Right cardiac atrium (tissue), 5 donors: Measurements from ENCODE around the gene FAT1. TPM values are rescaled to one million over a fixed set of nuclear protein-coding genes. Genes with fewer than 3 reads are reported as not detected.

Experiments used
- ATAC-seq, 2 donors: fragments of 200-7000 bp; cut with Tn5 transposase; one replicate each; pipeline versions ENCODE4 v1.8.0 to v1.9.1; 2020; ENCODE audit warnings: moderate library complexity in 2 of 2, mild to moderate bottlenecking in 1 of 2
- DNase-seq, 3 donors: peaks; one replicate each; pipeline ENCODE4 v3.0.0-alpha.2; 2020
- H3K27ac ChIP-seq: one replicate; pipeline ENCODE4 v1.5.1; 2013; ENCODE audit warnings: mild to moderate bottlenecking, low read length, control low read depth, moderate library complexity
- H3K27me3 ChIP-seq: one replicate; pipeline ENCODE4 v1.6.1; 2013; ENCODE audit not compliant: control insufficient read depth, insufficient read depth
- H3K4me1 ChIP-seq: one replicate; pipeline ENCODE4 v1.6.1; 2013; ENCODE audit warnings: low read length; ENCODE audit not compliant: control insufficient read depth, insufficient read depth
- H3K4me3 ChIP-seq: one replicate; pipeline ENCODE4 v1.5.1; 2013; ENCODE audit warnings: low read length, control low read depth
- H3K9me3 ChIP-seq: one replicate; pipeline ENCODE4 v1.6.1; 2013; ENCODE audit warnings: low read length; ENCODE audit not compliant: control insufficient read depth
- WGBS: extraction: QIAGEN DNeasy Blood & Tissue Kit; methylation state at CpG from one replicate; pipeline ENCODE4 v1.1.7; 2013; 5-methylcytosine and 5-hydroxymethylcytosine counted together
- intact Hi-C, 4 donors: fragments of 100-400 bp; cut with DNase I; formaldehyde crosslinking; loops; one replicate each; pipeline versions ENCODE4 v1.11.0 to v1.14.0; 2022 to 2023
- polyA plus RNA-seq: library from polyadenylated mRNA; stranded (reverse); fragments of 200-250 nt; gene quantifications from one replicate; pipeline ENCODE4 v1.2.3, GENCODE V29; 2013
- total RNA-seq, 4 donors: library from RNA; stranded (reverse); fragmentation: NEBNext Ultra II Directional; extraction: Animal tissue kit (Norgen Biotek cat#: 25700); gene quantifications; one replicate each; pipeline ENCODE4 v1.2.1, GENCODE V29; 2021
- donor health status: healthy with polysubstance abuse.
- donor health status: DM: no; HTN: yes; CAD: no.
- donor health status: DM: no; HTN: no; CAD: no.
- donor health status: DM: no; HTN: yes; CAD: no; lungs with severe emphysema.
- donor health status: DM: yes; HTN: yes; CAD: no.

FAT1 gene
- total and polyA plus RNA-seq, 5 donors, result 29.7 to 95.2 (median 77.1) TPM

GRCh38 chr4:186587416-186588018 is 136.1 kb downstream of the FAT1 start:
- Histone ChIP-seq H3K27me3 (no peaks in the 10 kb centered on the region), H3K4me1 (no peaks in the 10 kb centered on the region), H3K4me3 (no peak overlapping the region), H3K9me3 (no peaks in the 10 kb centered on the region), H3K27ac (no peak overlapping the region)
- intact Hi-C loops, result loop anchor here (5.0 to 10.0 kb wide), 4 partner anchors 115 to 520 kb away; partner anchors contain the start of gene TLR3 (in 1 of the 4)
- 27% methylated on average over 4 of the region's 4 CpGs for WGBS
- ATAC-seq (peak; percentile 51 to 74), DNase-seq (peak; percentile 75 to 91 (median 81))

- Histone ChIP-seq H3K27ac (no peak overlapping the region), H3K9me3 (no peaks in the 10 kb centered on the region), H3K4me1 (no peaks in the 10 kb centered on the region), H3K27me3 (no peaks in the 10 kb centered on the region), H3K4me3 (no peak overlapping the region)
- DNase-seq, result no peak
- 43% methylated on average over 8 of the region's 8 CpGs for WGBS
- ATAC-seq, result peak; percentile 69 to 82
- intact Hi-C loops, result loop anchor here (5.0 to 10.0 kb wide), 4 partner anchors 114 to 519 kb away; partner anchors contain the start of gene TLR3 (in 1 of the 4)
These were observed 137.5 kb downstream of the FAT1 start for GRCh38 chr4:186586205-186586604.

- Histone ChIP-seq H3K4me3 (no peak overlapping the region), H3K4me1 (no peaks in the 10 kb centered on the region), H3K9me3 (no peaks in the 10 kb centered on the region), H3K27me3 (no peaks in the 10 kb centered on the region), H3K27ac (no peak overlapping the region)
- no peak for DNase-seq
- WGBS, result 47% methylated on average over 6 of the region's 6 CpGs
- intact Hi-C loops, result loop anchor here (5.0 to 10.0 kb wide), 4 partner anchors 113 to 518 kb away; partner anchors contain the start of gene TLR3 (in 1 of the 4)
- peak; percentile 30 to 57 for ATAC-seq
These were observed 138.7 kb downstream of the FAT1 start for GRCh38 chr4:186584912-186585311.

- Histone ChIP-seq H3K9me3 (no peaks in the 10 kb centered on the region), H3K4me3 (no peak overlapping the region), H3K4me1 (no peaks in the 10 kb centered on the region), H3K27ac (no peak overlapping the region), H3K27me3 (no peaks in the 10 kb centered on the region)
- DNase-seq, result no peak
- intact Hi-C loops, result loop anchor here in 1 of 4 donors (10.0 kb wide), 1 partner anchor 287 kb away; no protein-coding TSS in a partner anchor
- ATAC-seq, result no peak
- WGBS, result 93% methylated on average over 6 of the region's 6 CpGs
These were observed 142.2 kb downstream of the FAT1 start for GRCh38 chr4:186581421-186581820.

- intact Hi-C loops, result loop anchor here in 1 of 4 donors (10.0 kb wide), 1 partner anchor 286 kb away; no protein-coding TSS in a partner anchor
- WGBS, result 90% methylated on average over 1 of the region's 1 CpG
- no peak for ATAC-seq
- H3K27me3 ChIP-seq, result no peaks in the 10 kb centered on the region
- no peaks in the 10 kb centered on the region for H3K4me1 ChIP-seq
- H3K4me3 ChIP-seq, result no peak overlapping the region
- DNase-seq, result no peak
- H3K9me3 ChIP-seq, result no peaks in the 10 kb centered on the region
- H3K27ac ChIP-seq, result no peak overlapping the region
These were observed 143.0 kb downstream of the FAT1 start for GRCh38 chr4:186580669-186581068.

GRCh38 chr4:186570193-186570996 is 153.3 kb downstream of the FAT1 start:
- peak in 1 of 2 donors; percentile 62 for ATAC-seq
- Histone ChIP-seq H3K9me3 (no peaks in the 10 kb centered on the region), H3K4me1 (no peaks in the 10 kb centered on the region), H3K27ac (no peak overlapping the region), H3K27me3 (no peaks in the 10 kb centered on the region), H3K4me3 (peak overlapping the region; percentile 33)
- intact Hi-C loops, result no loop called here
- no peak for DNase-seq
- WGBS, result 30% methylated on average over 23 of the region's 23 CpGs

- Histone ChIP-seq H3K4me1 (no peaks in the 10 kb centered on the region), H3K27ac (no peak overlapping the region), H3K27me3 (no peaks in the 10 kb centered on the region), H3K4me3 (peak overlapping the region; percentile 33), H3K9me3 (no peaks in the 10 kb centered on the region)
- peak in 1 of 2 donors; percentile 16 for ATAC-seq
- DNase-seq, result no peak
- 41% methylated on average over 10 of the region's 10 CpGs for WGBS
- intact Hi-C loops, result no loop called here
These were observed 154.0 kb downstream of the FAT1 start for GRCh38 chr4:186569533-186570192.

GRCh38 chr4:186566068-186566467 is 157.6 kb downstream of the FAT1 start:
- no peaks in the 10 kb centered on the region for H3K4me1 ChIP-seq
- no peaks in the 10 kb centered on the region for H3K27me3 ChIP-seq
- H3K4me3 ChIP-seq, result no peak overlapping the region
- no peaks in the 10 kb centered on the region for H3K9me3 ChIP-seq
- DNase-seq (no peak), ATAC-seq (no peak)
- WGBS, result 81% methylated on average over 7 of the region's 7 CpGs
- intact Hi-C loops, result no loop called here
- no peak overlapping the region for H3K27ac ChIP-seq

GRCh38 chr4:186563761-186564160 is 159.9 kb downstream of the FAT1 start:
- no peak for DNase-seq

GRCh38 chr4:186561748-186562147 is 161.9 kb downstream of the FAT1 start:
- no peaks in the 10 kb centered on the region for H3K4me1 ChIP-seq
- 91% methylated on average over 1 of the region's 1 CpG for WGBS
- intact Hi-C loops, result no loop called here
- H3K4me3 ChIP-seq, result no peak overlapping the region
- DNase-seq (no peak), ATAC-seq (no peak)
- H3K27me3 ChIP-seq, result no peaks in the 10 kb centered on the region
- no peak overlapping the region for H3K27ac ChIP-seq
- no peaks in the 10 kb centered on the region for H3K9me3 ChIP-seq

More at GRCh38 chr4:186563761-186564160, 159.9 kb downstream of the FAT1 start:
- no peak for ATAC-seq
- 77% methylated on average over 11 of the region's 11 CpGs for WGBS
- intact Hi-C loops, result no loop called here
- no peaks in the 10 kb centered on the region for H3K27me3 ChIP-seq
- H3K4me1 ChIP-seq, result no peaks in the 10 kb centered on the region
- H3K27ac ChIP-seq, result no peak overlapping the region
- H3K4me3 ChIP-seq, result no peak overlapping the region
- H3K9me3 ChIP-seq, result no peaks in the 10 kb centered on the region

GRCh38 chr4:186560647-186561046 is 163.0 kb downstream of the FAT1 start:
- intact Hi-C loops, result no loop called here
- H3K4me3 ChIP-seq, result no peak overlapping the region
- no peaks in the 10 kb centered on the region for H3K27me3 ChIP-seq
- DNase-seq, result no peak
- H3K4me1 ChIP-seq, result no peaks in the 10 kb centered on the region
- H3K27ac ChIP-seq, result no peak overlapping the region
- WGBS, result 94% methylated on average over 3 of the region's 3 CpGs
- ATAC-seq, result no peak
- no peaks in the 10 kb centered on the region for H3K9me3 ChIP-seq
